Measurements from ENCODE around the gene CBLC. TPM values are rescaled to one million over a fixed set of nuclear protein-coding genes. Genes with fewer than 3 reads are reported as not detected.

Gene CBLC
- total and polyA plus RNA-seq, 10 of the 15 experiments (the other 5 are each of a cell fraction or from before 2014, with no cell fraction given), result not detected

DNA sequence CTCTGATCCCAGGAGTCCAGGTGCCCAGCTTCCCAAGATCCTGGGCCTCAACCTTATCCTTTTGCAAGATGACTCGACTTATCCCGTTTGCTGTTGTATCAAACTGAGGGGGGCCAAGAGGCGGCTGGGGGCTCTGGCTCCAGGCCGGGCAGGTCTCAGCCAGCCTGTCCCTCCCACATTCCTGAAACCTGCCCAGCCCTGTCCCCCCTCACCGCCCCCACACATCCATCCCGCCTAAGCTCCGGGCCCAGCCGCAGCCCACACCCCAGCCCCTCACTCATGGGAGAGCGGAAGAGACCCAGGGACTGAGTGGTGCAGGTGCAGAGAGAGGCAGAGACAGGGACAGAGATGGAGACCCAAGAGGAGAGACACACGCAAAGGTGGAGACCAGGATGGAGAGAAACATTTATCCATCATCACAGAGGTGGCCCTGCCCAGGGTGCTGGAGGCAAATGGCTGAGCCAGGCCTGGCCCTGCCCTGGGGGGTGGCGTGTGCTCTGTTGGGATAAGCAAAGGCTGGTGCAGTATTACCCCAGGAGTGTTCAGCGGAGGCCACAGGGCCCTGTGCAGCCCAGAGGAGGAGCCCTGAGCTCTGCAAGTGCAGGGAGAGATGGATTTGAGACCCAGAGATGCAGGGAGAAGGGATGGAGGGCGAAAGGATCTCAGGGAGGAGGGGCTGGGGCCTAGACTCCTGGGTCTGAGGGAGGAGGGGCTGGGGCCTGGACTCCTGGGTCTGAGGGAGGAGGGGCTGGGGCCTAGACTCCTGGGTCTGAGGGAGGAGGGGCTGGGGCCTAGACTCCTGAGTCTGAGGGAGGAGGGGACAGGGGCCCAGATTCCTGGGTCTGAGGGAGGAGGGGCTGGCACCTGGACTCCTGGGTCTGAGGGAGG, 32.8 kb downstream of the CBLC start:
- no peak for FAIRE-seq
- 6% methylated on average over 13 of the region's 13 CpGs for WGBS (ENCODE audit: insufficient coverage, insufficient replicate concordance, low lambda C conversion rate, missing lambda C conversion rate)
- no peak for ATAC-seq
- Histone ChIP-seq H3K27ac (ENCODE audit: control insufficient read depth, insufficient read depth) (no peak overlapping the region), H3K36me3 (ENCODE audit: control insufficient read depth in 2 of 2, insufficient read depth in 2 of 2, low read length in 1 of 2) (no peaks in the 10 kb centered on the region), H3K4me1 (ENCODE audit: control insufficient read depth, insufficient read depth, low read length) (no peaks in the 10 kb centered on the region), H3K27me3 (replicated peaks in 1 of 2; ENCODE audit: control insufficient read depth in 2 of 2, insufficient read depth in 2 of 2, low read length in 1 of 2) (no peaks in the 10 kb centered on the region; a peak in 2 of 4 replicates), H3K9me3 (replicated peaks; ENCODE audit: control insufficient read depth, insufficient read depth, low read length) (no peaks in the 10 kb centered on the region), H4K20me1 (ENCODE audit: control insufficient read depth, insufficient read depth) (no peaks in the 10 kb centered on the region), H3K9ac (ENCODE audit: control insufficient read depth, insufficient read depth, low read length) (no peak overlapping the region), H3K4me2 (ENCODE audit: control insufficient read depth, insufficient read depth) (no peak overlapping the region), H3K4me3 (no peak overlapping the region), H3K79me2 (ENCODE audit: control insufficient read depth, insufficient read depth, low read length) (no peaks in the 10 kb centered on the region), H2AFZ (ENCODE audit: control insufficient read depth, low read depth, low read length) (no peak overlapping the region)
- no TSS peak for BruUV-seq (replicated peaks)
- no peak for DNase-seq (ENCODE audit: low read depth, low spot score)
- in situ Hi-C loops (cut with MboI), result no loop called here
- SMC1A ChIA-PET (ENCODE audit: uncharacterized antibody, unreplicated experiment), result no interaction called here
- POLR2A ChIA-PET, result no interaction called here
- intact Hi-C loops (cut with micrococcal nuclease; ENCODE audit: unreplicated experiment), result no loop called here
- CTCF ChIA-PET, result no interaction called here
- RAD21 ChIA-PET (ENCODE audit: unreplicated experiment), result no interaction called here
- no peak for TF ChIP-seq SMARCA5 (IDR thresholded peaks at IDR 0.05)
- no peak for TF ChIP-seq TCF7 (IDR thresholded peaks at IDR 0.05; ENCODE audit: borderline replicate concordance)
- no peak for TF ChIP-seq ZNF592 (IDR thresholded peaks at IDR 0.05)
- TF ChIP-seq RFX5 (IDR thresholded peaks at IDR 0.05; ENCODE audit: low read depth, low read length), result no peak
- TF ChIP-seq PKNOX1 (IDR thresholded peaks at IDR 0.05), result no peak
- no peak for TF ChIP-seq CREB1 (IDR thresholded peaks at IDR 0.05; ENCODE audit: low read depth)
- no peak for TF ChIP-seq SMAD1 (IDR thresholded peaks at IDR 0.05; ENCODE audit: low read depth, partially characterized antibody)
- no peak for TF ChIP-seq PAX8 (IDR thresholded peaks at IDR 0.05)
- TF ChIP-seq BACH1 (IDR thresholded peaks at IDR 0.05; ENCODE audit: borderline replicate concordance), result no peak
- TF ChIP-seq STAT3 (IDR thresholded peaks at IDR 0.05; ENCODE audit: low read depth, low read length), result no peak
- TF ChIP-seq BCL3 (IDR thresholded peaks at IDR 0.05; ENCODE audit: borderline replicate concordance, insufficient read depth, low read depth, low read length, poor library complexity, severe bottlenecking), result no peak
- no peak for TF ChIP-seq EP300 (IDR thresholded peaks at IDR 0.05; ENCODE audit: borderline replicate concordance in 1 of 2, control insufficient read depth in 1 of 2, low read depth in 2 of 2, low read length in 2 of 2)
- TF ChIP-seq, protein P1, sequence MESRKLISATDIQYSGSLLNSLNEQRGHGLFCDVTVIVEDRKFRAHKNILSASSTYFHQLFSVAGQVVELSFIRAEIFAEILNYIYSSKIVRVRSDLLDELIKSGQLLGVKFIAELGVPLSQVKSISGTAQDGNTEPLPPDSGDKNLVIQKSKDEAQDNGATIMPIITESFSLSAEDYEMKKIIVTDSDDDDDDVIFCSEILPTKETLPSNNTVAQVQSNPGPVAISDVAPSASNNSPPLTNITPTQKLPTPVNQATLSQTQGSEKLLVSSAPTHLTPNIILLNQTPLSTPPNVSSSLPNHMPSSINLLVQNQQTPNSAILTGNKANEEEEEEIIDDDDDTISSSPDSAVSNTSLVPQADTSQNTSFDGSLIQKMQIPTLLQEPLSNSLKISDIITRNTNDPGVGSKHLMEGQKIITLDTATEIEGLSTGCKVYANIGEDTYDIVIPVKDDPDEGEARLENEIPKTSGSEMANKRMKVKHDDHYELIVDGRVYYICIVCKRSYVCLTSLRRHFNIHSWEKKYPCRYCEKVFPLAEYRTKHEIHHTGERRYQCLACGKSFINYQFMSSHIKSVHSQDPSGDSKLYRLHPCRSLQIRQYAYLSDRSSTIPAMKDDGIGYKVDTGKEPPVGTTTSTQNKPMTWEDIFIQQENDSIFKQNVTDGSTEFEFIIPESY (IDR thresholded peaks at IDR 0.05), result no peak
- TF ChIP-seq RUNX3 (IDR thresholded peaks at IDR 0.05; ENCODE audit: low read length), result no peak
- TF ChIP-seq TBL1XR1 (IDR thresholded peaks at IDR 0.05; ENCODE audit: low read depth, low read length), result no peak

Measured in GM12878 (cell line).